Stimulated activated CD8-positive, alpha-beta memory T cell treated with anti-CD3 and anti-CD28 coated beads, Interleukin-7, amount 100 ng/mL, for 48 hours (primary cell): ENCODE measurements around the gene EDC3.

ENCODE experiments used
- DNase-seq, 2 donors: peaks; one replicate each; pipeline ENCODE4 v3.0.0-alpha.2; 2020; ENCODE audit warnings: low read depth in 1 of 2; ENCODE audit errors: extremely low read depth in 1 of 2

Gene EDC3

DNA sequence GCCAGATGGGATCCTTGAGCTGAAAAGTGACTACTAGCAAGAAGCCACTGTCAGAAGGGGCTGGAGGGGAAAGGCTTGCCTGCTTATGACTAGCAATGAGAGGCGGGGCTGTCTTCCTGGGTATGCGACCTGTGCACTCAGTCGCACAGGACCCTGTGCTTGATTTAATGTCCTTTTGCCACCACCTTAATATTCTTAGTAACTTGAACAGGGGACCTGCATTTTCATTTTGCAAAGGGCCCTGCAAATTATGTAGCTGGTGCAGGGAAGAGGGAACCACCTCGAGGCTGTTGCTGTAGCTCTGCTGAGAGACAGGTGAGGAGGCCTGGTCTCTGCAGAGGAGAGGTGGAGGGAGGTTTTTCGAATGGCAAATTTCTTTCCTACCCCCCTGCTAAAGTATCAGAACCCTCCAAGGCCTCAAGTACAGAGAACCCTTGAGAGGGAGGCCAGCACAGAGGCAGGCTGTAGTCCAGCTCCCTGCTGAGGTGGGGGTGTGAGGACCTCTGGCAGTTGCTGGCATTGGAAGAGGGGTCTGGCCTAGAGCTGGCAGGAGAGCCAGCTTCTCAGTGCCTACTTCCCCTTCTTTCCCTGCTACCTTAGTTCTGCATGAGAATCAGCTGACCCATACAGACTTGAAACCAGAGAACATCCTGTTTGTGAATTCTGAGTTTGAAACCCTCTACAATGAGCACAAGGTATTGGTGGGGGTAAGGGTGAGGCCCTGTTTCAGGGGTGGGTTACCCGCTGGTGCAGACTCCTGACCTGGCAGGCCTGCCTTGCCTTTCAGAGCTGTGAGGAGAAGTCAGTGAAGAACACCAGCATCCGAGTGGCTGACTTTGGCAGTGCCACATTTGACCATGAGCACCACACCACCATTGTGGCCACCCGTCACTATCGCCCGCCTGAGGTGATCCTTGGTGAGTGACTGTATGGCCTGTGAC, 68.8 kb downstream of the EDC3 start:
- DNase-seq = no peak

DNA sequence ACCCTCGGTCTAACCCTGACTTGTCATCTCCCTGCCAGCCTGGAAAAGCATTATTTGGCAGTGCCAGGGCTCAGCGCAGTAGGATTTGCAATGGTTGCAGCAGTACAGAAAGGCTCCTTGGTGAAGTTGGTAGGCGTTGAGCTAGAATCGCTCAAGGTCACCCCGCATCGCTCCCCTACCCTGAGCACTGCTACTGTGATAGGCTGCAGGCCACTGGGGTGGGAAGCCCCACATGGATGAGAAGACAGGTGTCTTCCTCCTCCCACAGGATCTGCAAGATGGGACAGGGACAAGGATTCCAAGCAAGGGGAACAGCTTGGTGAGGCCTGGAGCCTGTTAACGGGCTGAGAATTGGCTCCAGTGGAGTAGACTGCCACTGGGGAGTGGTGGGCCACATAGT, 69.5 kb downstream of the EDC3 start:
- DNase-seq = no peak

- DNase-seq = no peak
Measured at GRCh38 chr15:74625693-74626092, 70.1 kb downstream of the EDC3 start.

- DNase-seq = no peak
Measured at GRCh38 chr15:74624020-74624602, 71.7 kb downstream of the EDC3 start.

DNA sequence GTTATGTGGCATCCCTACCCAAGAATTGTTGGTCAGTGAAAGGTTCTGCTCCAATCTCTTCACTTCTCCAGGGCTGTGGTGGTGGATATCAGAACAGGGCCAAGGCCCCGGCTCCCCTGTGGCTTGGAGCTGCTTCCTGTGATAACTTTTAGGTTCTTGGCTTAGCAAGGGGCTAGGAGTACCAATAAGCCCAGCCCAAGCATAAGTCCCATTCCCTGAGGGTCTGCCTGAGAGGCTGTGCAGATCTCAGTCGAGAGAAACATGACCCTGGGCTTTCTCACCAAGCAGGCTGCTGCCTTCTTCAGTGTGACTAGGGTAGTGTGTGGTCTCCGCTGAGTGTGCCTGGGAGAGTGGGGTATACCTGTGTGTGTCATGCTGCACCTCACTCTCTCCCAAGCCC, 73.1 kb downstream of the EDC3 start:
- DNase-seq = no peak

DNA sequence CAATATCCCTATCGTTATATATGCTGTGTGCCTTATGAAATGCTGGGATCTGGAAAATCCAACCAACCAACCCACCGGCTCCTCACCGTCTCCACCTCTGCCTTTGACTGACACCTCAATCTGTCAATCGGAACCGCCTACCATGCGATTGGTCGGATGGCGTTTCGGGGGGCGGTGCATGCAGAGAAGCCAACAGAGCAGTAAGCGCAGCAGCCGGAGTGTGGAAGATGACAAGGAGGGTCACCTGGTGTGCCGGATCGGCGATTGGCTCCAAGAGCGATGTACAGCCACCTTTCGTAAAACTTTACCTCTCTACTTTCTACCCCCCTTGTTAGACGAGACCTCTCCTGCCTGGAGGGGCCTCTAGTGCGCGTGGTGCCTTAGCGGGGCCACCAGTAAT, 73.9 kb downstream of the EDC3 start:
- no peak for DNase-seq

DNA sequence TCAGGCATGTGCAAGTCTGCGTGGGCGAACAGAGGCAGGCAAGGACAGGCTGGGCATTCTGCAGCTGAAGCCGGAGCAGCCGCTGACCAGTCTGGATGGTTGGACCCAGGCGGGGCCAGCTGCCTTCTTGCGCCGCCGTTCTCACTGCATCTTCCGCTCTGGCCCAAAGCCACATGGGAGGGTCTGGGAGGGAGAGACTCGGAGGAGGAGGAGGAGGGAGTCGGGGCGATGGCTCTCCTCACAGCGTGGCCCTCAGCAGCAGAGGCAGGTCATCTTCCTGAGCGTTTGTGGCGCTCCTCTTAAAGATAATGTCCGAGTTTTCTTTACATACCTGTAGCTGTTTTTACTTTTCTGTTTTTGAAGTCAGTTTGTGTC, 74.3 kb downstream of the EDC3 start:
- DNase-seq = no peak

GRCh38 chr15:74620636-74621545, 74.9 kb downstream of the EDC3 start:
- peak; percentile 43 to 68 for DNase-seq

GRCh38 chr15:74619916-74620635, 75.7 kb downstream of the EDC3 start:
- DNase-seq = no peak

GRCh38 chr15:74618841-74619596, 76.8 kb downstream of the EDC3 start:
- DNase-seq = no peak

DNA sequence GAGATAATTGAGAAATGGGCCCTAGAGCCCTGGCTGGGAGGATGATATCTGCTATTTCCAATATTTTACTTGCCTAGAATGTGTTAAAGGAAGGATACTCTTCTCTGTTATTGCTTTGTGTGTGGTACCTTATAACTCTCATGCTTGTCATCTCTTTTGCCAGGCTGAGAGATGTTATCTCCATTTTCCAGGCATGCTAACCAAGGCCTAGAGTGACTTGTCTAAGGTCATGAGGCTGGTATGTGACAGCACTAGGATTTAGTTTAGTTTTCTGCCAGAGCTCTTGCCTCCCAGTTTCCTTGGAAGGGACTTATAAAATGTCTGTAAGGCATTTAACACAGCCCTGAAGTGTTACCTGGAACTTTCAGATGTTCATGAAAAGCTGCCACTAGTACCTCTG, 78.8 kb downstream of the EDC3 start:
- DNase-seq = no peak

DNA sequence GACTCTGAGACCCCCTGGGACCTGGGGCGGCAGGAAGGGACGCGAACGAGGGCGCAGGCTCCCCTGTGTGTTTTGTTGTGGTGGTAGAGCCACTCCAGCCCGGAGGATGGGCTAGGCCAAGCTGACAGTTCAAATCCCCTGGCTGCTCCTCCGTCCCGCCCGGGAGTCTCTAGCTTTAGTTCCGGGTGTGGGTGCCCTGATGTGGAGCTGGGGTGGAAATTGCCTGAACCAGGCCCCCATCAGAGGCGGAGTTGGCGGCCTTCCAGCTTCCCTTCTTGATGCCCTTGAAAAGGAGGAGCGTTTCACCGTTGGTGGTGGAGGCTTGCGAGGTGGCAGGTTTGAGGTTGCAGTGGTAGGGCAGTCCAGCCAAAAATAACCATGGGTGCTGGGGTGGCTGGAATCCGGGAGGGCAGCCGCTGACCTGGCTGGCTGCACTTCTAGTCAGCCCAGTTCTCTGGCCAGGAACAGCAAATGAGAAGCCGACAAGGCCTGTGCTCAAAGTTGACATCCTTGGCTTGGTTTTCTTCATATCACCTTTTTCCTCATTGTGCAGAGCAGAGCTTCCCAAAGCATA, 79.4 kb downstream of the EDC3 start:
- peak in 1 of 2 donors; percentile 56 for DNase-seq

DNA sequence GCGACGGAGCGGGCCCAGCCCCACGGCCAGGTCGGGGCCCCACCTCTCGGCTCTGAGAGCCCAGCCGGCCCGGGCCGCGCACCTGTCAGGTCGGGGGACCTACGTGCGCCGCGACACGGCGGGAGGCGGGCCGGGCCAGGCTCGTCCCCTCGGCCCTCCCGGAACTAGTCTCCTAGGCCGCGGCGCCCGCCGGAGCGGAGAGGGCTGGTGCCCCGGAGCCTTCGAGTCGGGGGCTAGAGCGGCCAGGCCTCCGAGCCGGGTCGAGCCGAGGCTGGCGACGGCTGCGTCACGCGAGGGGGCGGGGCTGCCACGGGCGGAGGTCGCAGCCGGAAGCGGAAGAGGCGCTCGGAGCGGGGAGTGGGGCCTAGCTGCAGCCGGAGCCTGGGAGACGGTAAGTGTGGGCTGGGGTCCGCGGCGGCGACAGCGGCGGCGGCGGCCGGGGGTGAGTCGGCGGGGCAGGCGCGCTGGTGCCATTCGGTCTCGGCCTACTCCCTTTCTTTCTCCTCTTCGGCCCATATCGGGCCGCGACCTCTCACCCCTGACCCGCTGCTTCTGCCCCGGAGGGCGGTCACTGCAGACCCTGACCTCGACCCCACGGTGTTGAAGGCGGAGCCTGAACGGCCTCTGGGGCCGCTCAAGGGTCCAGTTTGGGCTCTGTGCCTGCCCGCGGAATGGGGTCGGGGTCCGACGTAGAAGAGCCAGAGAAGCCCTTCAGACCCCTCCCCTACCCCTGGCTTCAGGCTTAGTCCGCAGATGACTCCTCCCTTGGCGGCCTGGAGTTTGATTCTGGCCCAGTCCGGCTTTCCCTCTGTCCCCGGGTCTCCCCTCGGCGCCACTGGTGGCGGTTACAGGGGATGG, 80.1 kb downstream of the EDC3 start, which contains the start of gene CLK3:
CLK3 (plus strand) TSS at position 329 of the 858 bp plus-strand sequence. CDS start 3,361 bp downstream, outside the sequence.
- peak; percentile 92 to 95 for DNase-seq

GRCh38 chr15:74614744-74615507, 80.9 kb downstream of the EDC3 start:
- peak; percentile 73 to 82 for DNase-seq

- DNase-seq = no peak
Measured at GRCh38 chr15:74613953-74614743, 81.7 kb downstream of the EDC3 start.

- DNase-seq = no peak
Measured at GRCh38 chr15:74613089-74613952, 82.5 kb downstream of the EDC3 start.
